ENCODE measurements around the gene KCNJ5.

The KCNJ5 gene

GRCh38 chr11:128895526-128895925, 4.4 kb downstream of the KCNJ5 start:
- no peak for DNase-seq (ENCODE audit: low spot score)

GRCh38 chr11:128896356-128896755, 5.2 kb downstream of the KCNJ5 start:
- DNase-seq (ENCODE audit: low spot score): no peak

- no peak for DNase-seq (ENCODE audit: low spot score)
These were observed 6.7 kb downstream of the KCNJ5 start for GRCh38 chr11:128897826-128898225.

GRCh38 chr11:128898580-128899344, 7.6 kb downstream of the KCNJ5 start:
- no peak for DNase-seq (ENCODE audit: low spot score)

GRCh38 chr11:128900468-128900867, 9.3 kb downstream of the KCNJ5 start:
- DNase-seq (ENCODE audit: low spot score): no peak

- DNase-seq (ENCODE audit: low spot score): no peak
These were observed 10.7 kb downstream of the KCNJ5 start for GRCh38 chr11:128901653-128902514.

GRCh38 chr11:128902515-128903066, 11.4 kb downstream of the KCNJ5 start:
- no peak for DNase-seq (ENCODE audit: low spot score)

GRCh38 chr11:128903248-128904061, 12.3 kb downstream of the KCNJ5 start:
- peak; percentile 84 for DNase-seq (ENCODE audit: low spot score)

GRCh38 chr11:128904303-128904655, 13.1 kb downstream of the KCNJ5 start:
- DNase-seq (ENCODE audit: low spot score): no peak

- no peak for DNase-seq (ENCODE audit: low spot score)
These were observed 13.6 kb downstream of the KCNJ5 start for GRCh38 chr11:128904656-128905344.

- peak; percentile 68 for DNase-seq (ENCODE audit: low spot score)
These were observed 14.4 kb downstream of the KCNJ5 start for GRCh38 chr11:128905345-128906184.

GRCh38 chr11:128906185-128907050, 15.3 kb downstream of the KCNJ5 start:
- no peak for DNase-seq (ENCODE audit: low spot score)

- DNase-seq (ENCODE audit: low spot score): no peak
These were observed 16.4 kb downstream of the KCNJ5 start for GRCh38 chr11:128907585-128907984.

GRCh38 chr11:128908391-128909246, 17.5 kb downstream of the KCNJ5 start:
- peak; percentile 63 for DNase-seq (ENCODE audit: low spot score)

GRCh38 chr11:128909438-128910125, 18.4 kb downstream of the KCNJ5 start:
- no peak for DNase-seq (ENCODE audit: low spot score)

- no peak for DNase-seq (ENCODE audit: low spot score)
These were observed 19.4 kb downstream of the KCNJ5 start for GRCh38 chr11:128910576-128910975.

- no peak for DNase-seq (ENCODE audit: low spot score)
These were observed 20.1 kb downstream of the KCNJ5 start for GRCh38 chr11:128911239-128911638.

- no peak for DNase-seq (ENCODE audit: low spot score)
These were observed 20.5 kb downstream of the KCNJ5 start for GRCh38 chr11:128911701-128912100.
